HG03196 (cell line): ENCODE data around the gene TAB3.
"Not testable (repeated sequence)": the region's sequence is repeated elsewhere in the genome, so short reads cannot be mapped to it uniquely, and the experiment has no call there.

Experiments used
- ATAC-seq: cut with Tn5 transposase; IDR thresholded peaks from one replicate; pipeline ENCODE4 v1.9.1; 2021; ENCODE audit not compliant: unreplicated experiment

Gene TAB3

DNA sequence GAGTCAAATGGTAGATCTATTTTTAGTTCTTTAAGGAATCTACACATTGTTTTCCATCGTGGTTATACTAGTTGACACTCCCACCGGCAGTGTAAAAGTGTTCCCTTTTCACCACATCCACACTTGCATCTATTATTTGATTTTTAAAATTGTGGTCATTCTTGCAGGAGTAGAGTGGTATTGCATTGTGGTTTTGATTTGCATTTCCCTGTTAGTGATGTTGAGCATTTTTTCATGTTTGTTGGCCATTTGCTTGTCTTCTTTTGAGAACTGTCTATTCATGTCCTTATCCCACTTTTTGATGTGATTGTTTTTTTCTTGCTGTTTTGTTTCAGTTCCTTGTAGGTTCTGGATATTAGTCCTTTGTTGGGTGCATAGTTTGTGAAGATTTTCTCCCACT, 70.0 kb downstream of the TAB3 start:
- no peak for ATAC-seq

DNA sequence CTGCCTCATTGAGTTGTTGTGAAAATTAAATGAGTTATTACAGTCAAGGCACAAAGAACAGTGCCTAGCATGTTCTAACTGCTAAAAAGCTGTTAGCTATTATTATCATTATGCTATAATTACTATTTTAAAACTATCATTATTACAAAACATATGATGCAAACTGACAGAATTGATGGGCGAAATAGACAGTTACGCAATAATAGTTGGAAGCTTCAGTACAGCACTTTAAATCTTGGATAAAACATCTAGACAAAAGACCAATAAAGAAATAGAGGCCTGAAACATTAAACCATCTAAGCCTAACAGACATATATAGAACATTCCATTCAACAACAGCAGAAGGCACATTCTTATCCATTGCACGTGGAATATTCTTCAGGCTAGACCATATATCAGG, 73.0 kb downstream of the TAB3 start:
- no peak for ATAC-seq

DNA sequence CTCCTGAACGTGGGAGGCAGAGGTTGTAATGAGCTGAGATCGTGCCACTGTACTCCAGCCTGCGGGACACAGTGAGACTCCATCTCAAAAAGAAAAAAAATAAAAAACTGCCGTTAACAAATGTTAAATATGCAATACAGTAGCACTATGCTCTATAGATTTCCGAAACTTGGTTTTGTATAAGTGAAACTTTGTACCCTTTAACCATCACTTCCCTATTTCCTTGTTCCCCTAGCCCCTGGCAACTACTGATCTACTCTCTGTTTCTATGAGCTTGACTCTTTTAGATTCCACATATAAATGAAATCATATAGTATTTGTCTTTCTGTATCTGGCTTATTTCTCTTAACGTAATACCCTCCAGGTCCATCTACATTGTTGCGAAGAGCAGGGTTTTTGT, 74.1 kb downstream of the TAB3 start:
- ATAC-seq = no peak

DNA sequence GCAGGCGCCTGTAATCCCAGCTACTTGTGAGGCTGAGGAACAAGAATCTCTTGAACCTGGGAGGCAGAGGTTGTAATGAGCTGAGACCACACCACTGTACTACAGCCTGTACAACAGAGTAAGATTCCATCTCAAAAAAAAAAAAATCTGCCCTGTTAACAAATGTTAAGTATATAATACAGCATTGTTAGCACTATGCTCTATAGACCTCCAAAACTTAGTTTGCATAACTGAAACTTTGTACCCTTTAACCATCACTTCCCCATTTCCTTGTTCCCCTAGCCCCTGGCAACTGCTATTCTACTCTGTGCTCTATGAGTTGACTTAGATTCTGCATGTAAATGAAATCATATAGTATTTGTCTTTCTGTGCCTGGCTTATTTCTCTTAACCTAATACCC, 76.7 kb downstream of the TAB3 start:
- peak; percentile 94 for ATAC-seq

- ATAC-seq = no peak
Measured at GRCh38 chrX:30806187-30806728, 82.8 kb downstream of the TAB3 start.

DNA sequence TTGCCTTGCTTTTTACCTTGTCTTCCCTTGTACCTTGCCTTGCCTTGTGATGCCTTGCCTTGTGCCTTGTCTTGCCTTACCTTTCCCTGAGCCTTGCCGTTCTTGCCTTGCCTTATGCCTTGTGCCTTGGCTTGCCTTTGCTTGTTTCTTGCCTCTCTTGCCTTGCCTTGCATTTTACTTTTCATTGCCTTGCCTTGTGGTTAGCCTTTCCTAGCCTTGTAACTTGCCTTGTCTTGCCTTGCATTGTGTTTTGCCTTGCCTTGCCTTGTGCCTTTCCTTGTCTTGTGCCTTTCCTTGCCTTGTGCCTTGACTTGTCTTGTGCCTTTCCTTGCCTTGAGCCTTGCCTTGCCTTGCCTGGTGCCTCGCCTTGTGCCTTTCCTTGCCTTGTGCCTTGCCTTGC, 84.6 kb downstream of the TAB3 start:
- ATAC-seq = no peak

- no peak for ATAC-seq
Measured at GRCh38 chrX:30800901-30801300, 88.2 kb downstream of the TAB3 start.

DNA sequence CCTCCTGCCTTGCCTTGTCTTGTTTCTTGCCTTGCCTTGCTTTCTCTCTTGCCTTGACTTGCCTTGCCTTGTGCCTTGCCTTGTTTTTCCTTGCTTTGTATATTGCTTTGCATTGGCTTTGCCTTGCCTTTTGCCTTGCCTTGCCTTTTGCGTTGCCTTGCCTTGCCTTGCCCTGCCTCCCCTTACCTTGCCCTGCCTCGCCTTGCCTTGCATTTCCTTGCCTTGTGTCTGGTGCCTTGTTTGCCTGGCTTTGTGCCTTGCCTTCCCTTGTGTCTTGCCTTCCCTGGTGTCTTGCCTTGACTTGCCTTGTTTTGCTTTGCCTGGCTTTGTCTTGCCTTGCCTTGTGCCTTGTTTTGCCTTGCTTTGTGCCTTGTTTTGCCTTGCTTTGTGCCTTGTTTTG, 89.7 kb downstream of the TAB3 start:
- ATAC-seq = no peak

GRCh38 chrX:30798810-30799209, 90.2 kb downstream of the TAB3 start:
- ATAC-seq = no peak

DNA sequence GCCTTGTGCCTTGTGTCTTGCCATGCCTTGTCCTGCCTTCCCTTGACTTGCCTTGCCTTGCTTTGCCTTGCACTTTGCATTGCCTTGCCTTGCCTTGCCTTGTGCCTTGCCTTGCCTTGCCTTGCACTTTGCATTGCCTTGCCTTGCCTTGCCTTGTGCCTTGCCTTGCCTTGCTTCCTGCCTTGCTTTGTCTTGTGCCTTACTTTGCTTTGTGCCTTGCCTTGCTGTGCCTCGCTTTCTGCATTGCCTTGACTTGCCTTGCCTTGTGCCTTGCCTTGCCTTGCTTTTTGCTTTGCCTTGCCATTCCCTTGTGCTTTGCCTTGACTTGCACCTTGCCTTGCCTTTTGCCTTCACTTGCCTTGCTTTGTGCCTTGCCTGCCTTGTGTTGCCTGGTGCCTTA, 91.8 kb downstream of the TAB3 start:
- ATAC-seq = not testable (repeated sequence)

GRCh38 chrX:30795981-30796958, 92.8 kb downstream of the TAB3 start:
- no peak for ATAC-seq

DNA sequence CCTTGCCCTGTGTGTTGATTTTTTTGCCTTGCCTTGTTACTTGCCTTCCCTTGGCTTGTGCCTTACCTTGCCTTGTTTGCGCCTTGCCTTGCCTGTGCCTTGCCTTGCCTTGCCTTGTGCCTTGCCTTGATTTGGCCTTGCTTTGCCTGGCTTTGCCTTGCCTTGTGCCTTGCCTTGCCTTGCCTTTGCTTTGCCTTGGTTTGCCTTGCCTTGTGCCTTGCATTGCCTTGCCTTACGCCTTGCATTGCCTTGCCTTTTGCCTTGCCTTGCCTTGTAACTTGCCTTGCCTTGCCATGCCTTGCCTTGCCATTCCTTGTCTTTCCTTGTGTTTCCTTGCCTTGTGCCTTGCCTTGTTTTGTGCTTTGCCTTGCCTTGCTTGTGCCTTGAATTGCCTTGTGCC, 94.6 kb downstream of the TAB3 start:
- ATAC-seq = no peak

- ATAC-seq = no peak
Measured at GRCh38 chrX:30793767-30794103, 95.3 kb downstream of the TAB3 start.

DNA sequence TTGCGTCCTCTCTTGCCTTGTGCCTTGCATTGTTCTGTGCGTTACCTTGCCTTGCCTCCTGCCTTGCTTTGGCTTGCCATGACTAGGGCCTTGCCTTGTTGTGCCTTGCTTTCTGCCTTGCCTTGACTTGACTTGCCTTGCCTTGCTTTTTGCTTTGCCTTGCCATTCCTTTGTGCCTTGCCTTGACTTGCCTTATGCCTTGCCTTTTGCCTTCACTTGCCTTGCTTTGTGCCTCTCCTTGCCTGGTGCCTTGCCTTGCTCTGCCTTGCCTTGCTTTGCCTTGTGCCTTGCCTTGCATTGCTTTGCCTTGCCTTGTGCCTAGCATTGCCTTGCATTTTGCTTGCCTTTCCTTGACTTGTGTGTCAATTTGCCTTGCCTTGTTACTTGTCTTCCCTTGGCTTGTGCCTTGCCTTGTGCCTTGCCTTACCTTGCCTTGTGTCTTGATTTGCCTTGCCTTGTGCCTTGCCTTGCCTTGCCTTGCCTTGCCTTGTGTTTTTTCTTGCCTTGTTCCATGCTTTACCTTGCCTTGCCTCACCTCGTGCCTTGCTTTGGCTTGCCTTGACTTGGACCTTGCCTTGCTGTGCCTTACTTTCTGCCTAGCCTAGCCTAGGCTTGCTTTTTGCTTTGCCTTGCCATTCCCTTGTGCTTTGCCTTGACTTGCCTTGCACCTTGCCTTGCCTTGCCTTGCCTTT, 95.8 kb downstream of the TAB3 start:
- ATAC-seq = no peak

DNA sequence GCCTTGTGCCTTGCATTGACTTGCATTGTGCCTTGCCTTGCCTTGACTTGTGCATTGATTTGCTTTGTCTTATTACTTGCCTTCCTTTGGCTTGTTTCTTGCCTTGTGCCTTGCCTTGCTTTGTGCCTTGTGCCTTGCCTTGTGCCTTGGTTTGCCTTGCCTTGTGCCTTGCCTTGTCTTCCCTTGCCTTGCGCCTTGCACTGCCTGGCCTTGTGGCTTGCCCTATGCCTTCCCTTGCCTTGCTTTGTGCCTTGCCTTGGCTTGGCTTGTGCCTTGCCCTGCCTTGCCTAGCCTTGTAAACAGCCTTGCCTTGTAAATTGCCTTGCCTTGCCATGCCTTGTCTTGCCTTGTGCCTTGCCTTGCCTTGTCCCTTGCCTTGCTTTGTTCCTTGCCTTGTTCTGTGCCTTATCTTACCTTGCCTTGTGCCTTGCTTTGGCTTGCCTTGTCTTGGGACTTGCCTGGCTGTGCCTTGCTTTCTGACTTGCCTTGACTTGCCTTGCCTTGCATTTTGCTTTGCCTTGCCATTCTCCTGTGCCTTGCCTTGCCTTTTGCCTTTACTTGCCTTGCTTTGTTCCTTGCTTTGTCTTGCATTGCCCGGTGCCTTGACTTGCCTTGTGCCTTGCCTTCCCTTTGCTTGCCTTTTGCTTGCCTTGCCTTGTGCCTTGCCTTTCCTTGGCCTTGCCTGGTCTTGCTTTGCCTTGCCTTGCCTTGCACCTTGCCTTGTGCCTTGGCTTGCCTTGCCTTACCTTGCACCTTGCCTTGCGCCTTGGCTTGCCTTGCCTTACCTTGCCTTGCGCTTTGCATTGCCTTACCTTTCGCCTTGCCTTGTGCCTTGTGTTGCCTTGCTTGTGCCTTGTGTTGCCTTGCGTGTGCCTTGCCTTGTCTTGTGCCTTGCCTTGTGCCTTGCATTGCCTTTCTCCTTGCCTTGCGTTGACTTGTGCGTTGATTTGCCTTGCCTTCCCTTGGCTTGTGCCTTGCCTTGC, 97.5 kb downstream of the TAB3 start:
- no peak for ATAC-seq

DNA sequence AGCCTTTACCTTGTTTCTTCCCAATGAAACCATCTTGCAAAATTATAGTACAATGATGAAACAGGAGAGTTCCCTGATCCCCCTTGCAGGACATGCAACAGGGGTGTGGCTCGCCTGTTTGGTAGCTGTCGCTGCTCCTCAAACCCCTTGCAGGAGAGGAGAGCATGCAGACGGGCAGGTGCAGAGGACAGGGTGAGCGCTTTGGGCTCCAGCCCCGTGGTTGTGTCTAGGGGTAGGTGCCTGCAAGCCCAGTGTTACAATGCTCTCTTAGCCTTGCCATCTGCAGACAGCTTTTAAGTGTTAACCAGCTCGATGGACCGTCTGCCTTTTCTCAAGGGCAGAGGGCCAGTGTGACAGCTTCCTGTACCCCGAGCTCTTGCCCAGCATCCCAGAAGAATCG, 102.0 kb downstream of the TAB3 start:
- no peak for ATAC-seq

GRCh38 chrX:30786374-30786773, 102.7 kb downstream of the TAB3 start:
- no peak for ATAC-seq

DNA sequence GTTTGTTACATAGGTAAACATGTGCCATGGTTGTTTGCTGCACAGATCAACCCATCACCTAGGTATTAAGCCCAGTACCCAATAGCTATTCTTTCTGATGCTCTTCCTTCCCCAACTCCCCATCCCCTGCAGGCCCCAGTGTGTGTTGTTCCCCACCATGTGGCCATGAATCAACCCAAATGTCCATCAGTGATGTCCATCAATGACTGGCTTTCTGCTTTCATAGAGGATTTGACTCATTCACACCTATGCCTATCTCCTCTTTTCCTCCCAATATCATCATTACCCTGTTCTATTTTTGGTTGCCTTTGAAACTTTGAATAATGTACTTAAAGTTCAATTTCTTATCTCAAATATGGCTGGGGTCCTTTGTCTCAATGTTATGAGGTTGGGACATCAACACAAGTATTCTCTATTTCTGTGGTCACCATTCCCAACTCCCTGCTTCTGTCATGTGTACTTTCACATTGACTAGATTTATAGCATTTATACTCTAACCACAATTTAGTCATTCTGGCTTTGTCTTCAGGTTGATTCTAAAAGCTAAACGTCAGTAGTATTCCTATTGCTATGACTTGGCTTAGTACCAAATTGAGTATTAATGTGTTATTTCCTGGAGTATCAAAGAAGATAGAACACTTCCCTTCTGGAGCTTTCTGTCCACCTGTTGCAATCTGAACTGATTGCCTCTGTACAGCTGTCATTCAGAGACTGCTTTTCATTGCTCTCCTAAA, 107.2 kb downstream of the TAB3 start:
- ATAC-seq = no peak

GRCh38 chrX:30779453-30780030, 109.5 kb downstream of the TAB3 start:
- no peak for ATAC-seq

- no peak for ATAC-seq
Measured at GRCh38 chrX:30777575-30777974, 111.5 kb downstream of the TAB3 start.
